ENCODE measurements around the gene CFAP74.

Gene CFAP74, protein sequence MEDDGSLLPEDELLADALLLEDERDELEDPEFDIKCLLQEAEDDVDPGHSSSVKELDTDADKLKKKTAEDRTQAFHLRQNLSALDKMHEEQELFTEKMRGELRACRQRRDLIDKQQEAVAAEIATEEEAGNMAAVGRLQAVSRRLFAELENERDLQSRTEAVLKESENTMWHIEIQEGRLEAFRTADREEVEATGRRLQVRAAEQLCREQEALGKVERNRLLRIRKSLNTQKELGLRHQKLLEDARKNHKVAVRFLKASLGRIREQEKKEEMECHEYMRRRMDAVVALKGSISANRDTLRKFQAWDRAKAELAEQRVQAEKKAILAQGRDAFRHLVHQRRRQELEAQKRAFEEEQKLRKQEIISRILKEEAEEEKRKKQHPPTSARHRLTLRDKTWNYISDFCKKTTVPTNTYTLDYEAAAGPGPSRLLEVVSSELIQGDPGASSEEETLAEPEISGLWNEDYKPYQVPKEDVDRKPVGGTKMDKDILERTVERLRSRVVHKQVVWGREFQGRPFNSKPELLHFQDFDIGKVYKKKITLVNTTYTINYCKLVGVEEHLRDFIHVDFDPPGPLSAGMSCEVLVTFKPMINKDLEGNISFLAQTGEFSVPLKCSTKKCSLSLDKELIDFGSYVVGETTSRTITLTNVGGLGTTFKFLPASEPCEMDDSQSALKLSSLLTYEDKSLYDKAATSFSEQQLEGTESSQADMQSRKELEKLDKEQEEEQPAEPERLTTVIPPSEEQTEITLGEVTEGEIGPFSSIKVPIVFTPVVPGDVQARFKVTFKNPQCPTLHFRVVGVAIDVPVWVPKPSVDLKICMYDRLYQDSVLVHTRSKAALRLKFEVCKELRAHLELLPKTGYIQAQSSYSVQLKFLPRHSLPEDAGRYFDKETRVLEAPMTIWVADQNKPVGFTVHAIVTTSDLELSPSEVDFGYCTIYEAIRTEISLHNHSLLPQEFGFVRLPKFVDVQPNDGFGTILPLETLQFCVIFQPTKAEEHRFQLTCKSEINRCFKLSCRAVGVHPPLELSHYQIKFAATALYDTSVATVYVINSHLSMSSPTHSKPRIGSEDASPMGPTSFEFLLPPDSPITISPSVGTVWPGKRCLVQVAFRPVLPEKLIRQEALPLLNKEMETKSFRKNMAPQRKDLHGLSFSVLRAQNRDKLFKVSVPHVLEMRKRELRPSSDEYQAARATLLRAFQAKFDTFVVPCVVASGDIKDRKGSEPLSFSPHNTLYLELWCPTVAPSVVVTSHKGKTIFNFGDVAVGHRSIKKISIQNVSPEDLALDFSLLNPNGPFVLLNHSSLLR (N-terminal part only)

DNA sequence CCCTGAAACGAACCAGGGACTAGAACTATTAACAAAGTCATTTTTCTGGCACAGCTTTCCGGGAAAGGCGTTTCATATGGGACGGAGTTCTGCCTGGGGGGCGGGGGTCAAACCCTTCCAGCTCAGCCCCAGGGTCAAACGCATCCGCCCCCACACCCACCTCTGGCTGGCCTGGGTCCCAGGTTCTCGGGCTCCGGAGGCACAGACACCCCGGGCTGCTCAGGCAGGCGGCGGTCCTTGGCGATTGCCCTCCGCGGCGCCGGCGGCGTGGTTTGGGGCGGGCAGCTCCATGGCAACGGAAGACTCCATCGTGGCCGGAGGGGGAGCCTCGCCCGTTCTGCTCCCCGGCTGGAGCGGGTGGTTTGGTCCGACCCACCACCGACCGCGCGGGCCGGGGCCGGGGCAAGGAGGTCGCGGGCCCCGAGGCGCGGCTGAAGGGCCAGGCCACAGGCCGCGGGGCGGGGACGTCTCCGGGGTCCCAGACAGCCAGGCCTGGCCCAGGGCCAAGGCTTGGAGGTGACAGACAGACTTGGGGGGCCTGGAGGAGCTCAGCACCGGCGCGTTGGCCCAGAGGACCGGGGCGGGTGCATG, at the start of gene CFAP74:
TSS of gene CFAP74 (minus strand) at position 246 of the 591 bp plus-strand sequence. CDS start 12,830 bp downstream, outside the sequence.
- no peak for DNase-seq

DNA sequence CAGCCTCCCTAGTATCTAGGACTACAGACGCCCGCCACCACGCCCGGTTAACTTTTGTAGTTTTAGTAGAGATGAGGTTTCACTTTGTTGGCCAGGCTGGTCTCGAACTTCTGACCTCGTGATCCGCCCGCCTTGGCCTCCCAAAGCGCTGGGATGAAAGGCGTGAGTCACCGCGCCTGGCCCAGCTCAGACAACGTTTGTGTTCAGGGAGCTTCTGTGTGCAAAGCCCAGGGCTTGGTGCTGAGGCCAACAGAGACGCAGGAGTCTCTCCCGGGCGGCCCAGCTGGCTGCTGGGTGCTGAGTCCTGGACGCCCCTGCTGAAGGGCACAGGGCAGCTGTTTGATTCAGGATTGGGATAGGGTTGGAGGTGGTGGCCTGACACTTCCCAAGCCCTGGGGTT, 49.6 kb upstream of the CFAP74 start:
- DNase-seq, result no peak

DNA sequence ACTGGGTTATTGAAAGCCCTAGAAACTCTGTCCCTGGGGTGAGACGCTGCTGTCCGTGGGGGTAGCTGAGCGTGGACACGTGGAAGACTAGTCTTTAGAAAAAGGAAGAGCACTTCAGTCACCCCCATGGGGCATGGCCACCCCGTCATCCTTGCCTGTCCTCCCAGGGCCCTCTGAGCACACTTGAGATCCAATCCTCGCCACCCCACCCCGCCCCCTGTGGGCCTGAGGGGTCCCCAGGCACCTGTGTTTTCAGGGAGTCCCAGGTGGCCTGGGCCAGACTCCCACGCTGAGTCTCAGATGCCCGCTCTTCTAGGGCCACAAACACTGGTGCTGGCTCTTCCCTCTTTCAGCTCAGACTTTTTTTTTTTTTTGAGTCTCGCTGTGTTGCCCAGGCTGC, 49.2 kb upstream of the CFAP74 start:
- no peak for DNase-seq

DNA sequence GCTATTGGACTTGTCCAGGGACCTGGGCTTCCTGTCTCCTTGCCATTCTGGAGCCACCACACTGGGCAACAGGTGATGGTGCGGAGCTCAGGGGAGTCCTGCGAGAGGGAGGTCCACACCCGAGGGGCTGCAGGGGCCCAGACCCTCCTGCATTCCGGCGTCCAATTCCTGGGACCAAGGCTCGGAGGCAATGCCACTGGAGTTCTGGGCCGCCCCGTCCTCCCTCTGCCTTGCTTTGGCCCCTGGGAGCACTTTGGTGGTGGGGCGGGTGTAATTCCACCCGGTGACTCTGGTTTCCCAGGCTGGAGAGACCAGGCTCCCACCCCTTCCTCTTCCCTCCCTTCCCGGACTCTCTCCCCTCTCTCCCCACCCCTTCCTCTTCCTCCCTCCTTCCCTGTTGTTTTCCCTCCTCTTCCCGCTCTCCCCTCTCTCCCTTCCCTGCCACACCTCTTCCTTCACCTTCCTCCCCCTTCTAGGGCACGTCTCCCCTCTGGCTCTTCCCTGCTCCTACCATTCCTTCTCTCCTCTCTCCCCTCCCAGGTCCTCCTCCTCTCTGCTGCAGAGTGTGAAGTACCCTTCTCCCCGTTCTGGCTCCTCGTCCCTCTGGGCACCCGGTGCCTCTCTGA, 48.6 kb upstream of the CFAP74 start:
- DNase-seq, result no peak

DNA sequence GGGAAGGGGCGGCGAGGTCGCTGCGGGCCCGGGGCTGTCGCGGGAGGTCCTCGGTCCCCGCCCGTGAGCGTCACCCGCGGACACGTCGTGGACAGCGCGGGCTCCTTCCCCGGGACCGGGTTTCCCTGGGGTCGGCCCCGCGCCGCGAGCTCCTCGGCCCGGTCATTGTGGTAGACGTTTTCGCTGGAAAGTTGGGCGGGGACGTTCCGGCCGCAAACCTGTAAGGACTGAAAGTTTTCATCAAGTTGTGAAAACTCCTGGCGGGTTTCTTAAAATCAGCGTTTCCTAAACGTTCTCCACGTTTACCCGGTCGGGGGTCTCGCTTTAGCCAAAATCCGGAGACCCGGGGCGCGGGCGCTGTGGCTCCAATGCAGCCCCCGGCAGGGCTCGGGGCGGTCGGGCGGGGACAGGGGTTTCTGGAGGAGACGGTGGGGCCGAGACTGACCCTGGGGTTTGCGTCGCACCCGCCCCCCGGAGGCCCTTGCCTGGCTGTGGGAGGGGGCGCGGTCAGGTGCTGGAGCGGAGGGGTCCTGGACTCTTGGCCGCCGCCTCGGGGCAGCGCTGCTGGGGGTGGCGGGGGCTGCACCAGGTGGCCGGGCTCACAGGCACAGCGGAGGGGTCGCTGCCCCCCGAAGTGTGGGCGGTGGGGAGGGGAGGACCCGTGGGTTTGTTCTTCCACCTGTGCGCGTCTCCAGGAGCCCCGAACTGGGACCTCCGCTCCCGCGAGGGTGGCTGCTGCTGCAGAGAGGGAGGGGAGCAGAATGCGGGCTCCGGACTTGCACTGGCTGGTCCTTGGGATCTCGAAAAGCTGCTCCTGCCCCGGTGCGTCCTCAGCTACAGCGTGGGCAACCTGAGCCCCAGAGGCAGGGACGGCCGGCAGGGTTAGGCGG, 47.5 kb upstream of the CFAP74 start:
- no peak for DNase-seq

DNA sequence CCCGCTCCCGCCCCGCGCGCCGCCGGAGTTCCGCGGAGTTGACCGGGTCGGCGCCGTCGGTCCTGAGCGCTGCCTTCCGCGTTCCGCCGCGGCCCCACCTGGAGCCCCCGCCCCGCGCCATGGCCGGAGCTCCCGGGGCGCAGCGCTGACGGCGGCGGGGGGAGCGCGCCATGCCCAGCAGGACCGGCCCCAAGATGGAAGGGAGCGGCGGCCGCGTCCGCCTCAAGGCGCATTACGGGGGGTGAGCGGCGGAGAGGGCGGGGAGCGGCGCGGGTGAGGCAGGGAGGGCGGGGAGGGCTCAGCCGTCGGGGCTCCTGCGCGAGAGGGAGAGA, 46.8 kb upstream of the CFAP74 start:
- peak in 1 of 2 experiments; percentile 35 for DNase-seq

DNA sequence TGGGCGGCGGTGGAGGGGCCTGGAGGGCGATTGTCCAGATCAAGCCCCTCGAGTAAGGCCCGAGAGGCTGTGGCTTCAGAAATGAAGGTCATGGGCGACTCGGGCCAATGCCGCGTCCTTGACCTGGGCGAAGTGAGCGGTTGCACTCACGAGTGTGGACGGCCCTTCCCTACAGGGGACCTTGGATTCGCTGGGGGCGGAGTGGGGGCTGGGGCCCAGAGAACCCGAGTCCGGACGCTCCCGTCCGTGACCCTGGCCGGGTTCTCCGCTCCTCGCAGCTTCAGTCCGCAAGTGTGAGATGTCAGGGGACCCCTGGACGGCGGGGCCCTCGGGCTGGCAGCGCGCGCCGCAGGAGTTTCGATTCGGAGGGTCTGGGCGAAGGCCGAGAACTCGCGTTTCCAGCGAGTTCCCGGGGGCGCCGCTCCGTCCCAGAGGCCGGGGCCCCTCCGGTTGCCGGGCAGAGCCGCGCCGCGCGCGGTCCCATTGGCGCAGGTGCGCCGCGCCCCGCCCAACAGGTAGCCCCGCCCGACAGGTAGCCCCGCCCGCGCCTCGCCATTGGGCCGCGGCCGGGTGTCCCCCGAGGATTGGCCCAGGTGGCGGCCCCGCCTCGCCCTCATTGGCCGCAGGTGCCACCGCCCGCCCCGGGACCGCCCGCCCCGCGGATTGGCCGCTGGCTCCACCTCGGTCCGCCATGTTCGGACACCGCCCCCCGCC, 46.3 kb upstream of the CFAP74 start, which contains the start of gene PRKCZ:
TSS of gene PRKCZ (plus strand) at position 694 of the 714 bp plus-strand sequence. CDS start 220 bp downstream, outside the sequence.
- DNase-seq, result peak; percentile 20 to 72

DNA sequence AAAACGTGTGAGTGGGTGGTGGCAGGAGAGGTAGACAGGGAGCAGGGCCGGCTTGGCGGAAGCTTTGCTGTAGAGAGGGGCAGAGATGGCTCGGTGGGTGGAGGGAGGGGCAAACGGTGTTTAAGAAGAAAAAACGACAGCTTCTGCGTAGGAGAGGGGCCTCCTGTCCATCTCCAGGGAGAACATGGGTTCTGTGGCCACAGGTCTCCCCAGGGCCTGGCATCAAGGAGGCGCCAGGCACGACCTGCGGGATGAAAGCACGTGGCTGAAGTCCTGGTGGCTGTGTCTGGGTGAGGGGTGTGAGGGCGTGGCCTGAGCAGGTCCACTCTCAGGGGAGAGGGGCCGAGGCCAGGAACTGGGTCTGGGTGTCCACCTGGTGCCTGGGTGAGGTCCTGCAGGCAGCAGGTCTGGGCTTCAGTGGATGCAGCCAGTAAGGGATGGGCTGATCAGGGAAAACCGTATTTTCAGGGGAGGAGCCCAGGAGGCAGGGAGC, 45.7 kb upstream of the CFAP74 start:
- DNase-seq, result peak; percentile 9 to 38

DNA sequence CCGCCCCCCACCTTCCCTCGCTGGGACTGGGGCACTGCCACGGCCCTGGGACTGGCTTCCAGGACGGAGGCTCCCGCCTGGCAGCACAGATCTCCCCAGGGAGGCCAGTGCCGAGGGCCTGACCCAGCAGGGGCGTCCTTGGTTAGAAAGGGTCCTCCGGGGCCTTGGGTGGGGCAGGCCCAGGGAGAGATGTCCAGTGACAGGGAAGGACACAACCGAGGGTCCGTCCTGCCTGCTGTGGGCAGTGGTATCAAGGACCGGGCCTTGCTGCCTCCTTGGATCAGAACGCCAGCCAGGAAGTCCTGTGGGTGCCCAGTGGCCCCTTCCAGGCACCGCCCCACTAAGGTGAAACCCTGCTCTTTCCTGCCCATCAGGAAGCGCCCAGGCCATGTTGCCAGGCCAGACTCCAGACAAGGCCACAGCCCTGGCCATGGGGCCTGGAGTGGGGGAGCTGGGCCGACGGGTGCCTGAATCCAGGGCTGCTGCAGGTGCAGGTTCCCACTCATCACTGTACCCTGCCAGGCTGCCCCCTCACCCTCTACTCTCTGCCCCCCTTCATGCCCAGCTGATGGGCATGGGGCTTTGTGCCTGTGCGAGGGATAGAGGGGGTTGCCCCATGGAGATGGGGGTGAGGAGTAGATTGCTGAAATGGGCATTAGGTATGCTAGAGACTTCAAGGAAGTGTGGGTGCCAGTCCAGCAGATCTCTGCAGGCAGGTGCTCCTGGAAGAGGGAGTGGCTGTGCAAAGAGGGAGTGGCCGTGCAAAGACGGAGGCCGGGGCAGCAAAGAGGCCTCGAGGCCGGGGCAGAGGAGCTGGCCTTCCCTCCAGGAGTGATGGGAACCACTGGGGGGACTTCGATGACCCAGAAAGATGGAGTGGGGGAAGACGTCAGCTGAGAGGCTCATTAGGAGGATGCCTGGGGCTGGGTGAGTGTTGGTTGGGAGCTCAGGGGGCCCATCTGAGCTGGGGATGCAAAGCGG, 44.5 kb upstream of the CFAP74 start:
- DNase-seq, result no peak

DNA sequence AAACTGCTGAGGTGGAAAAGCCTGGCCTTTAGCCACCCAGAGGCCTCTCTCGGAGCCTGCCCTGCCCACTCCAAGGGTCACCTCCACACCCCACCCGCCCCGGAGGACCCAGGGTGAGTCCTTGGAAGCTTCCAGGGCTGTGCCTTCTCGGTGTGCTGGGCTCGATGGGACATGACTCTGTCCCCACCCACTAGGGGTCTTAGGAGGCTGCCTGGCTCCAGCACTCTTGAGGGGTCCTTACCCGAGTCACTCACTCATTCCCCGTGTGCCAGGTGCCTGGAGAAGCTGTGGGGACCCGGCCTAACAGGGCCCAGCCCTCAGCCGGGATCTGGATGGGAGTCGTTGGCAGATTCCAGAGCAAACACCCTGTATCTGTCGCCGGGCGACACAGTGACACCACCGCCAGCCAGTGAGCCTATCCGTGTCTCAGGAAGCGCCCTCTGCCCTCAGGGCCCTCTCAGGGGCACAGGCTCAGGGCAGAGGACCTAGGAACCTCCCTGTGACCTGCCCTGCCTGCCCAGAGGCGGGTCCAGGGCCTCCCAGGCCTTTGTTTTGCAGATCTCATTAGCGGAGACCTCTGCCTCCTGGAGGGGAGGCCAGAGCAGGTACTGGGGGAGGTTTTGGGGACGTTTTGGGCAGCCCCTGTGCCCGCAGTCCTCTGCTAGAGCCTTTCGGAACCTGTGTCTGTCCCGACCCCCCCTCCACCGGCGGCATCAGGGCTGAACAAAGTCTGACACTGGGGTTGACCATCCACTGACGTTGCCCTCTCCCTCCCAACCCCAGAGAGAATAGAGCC, 43.6 kb upstream of the CFAP74 start:
- DNase-seq, result no peak

DNA sequence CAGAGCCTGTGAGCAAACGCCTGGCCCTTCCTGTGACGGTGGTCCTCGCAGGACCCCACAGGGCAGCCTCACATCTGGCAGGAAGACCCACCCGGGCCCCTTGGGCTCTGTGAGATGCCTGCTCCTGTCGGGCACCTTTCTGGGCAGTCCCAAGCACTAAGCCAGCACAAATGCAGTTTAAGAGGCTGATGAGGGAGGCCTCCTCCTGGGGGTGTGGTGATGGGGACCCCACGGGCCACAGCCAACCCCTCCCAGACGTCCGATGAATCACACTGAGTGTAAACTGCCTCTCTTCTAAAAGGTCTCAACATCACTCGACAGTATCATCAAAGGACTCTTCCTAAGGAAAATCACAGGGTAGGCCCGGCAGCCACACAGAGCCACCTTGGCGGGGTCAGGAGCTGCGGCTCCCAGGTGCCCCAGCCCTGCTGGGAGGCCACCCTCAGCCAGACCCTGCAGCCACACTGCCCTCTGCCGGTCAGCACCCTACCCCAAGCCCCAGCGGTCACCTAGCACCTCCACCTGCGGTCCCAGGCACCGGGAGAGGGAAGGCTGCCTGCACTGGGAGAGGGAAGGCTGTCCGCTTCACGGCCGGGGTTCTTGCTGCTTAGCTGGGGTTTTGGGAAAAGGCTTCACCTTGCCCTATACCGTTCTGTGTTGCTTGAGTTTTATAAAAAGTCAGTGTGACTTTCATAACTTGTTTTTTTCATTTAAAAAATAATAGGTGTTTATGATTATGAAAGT, 42.8 kb upstream of the CFAP74 start:
- DNase-seq, result peak in 1 of 2 experiments; percentile 9

DNA sequence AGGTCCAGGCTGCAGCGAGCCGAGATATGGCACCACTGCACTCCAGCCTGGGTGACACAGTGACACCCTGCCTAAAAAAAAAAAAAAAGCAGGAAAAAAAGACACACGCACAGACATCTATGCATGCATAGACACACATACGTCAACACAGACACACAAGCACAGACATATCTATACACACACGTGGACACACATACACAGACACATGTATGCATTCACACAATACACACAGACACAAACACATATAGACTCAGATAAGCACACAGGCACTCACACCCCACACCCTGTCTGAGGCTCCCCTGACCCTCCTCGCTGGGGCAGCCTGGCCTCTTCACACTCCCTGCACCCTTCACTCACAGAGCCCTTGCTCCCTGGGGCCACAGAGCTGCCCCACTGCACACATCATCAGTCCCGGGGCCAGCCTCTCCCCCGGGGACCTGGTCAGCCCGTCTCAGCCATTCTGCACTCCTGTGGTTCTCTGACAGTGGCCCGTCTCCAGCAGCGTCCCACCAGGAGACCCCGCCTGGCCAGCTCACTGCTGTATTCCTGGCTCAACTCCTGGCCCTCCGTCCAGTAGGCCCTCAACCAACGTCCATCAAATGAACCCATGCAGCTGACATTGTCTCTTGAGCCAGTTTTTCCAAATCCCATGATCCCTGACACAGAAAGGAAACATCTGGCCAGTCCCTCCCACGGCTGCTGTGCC, 42.0 kb upstream of the CFAP74 start:
- no peak for DNase-seq

DNA sequence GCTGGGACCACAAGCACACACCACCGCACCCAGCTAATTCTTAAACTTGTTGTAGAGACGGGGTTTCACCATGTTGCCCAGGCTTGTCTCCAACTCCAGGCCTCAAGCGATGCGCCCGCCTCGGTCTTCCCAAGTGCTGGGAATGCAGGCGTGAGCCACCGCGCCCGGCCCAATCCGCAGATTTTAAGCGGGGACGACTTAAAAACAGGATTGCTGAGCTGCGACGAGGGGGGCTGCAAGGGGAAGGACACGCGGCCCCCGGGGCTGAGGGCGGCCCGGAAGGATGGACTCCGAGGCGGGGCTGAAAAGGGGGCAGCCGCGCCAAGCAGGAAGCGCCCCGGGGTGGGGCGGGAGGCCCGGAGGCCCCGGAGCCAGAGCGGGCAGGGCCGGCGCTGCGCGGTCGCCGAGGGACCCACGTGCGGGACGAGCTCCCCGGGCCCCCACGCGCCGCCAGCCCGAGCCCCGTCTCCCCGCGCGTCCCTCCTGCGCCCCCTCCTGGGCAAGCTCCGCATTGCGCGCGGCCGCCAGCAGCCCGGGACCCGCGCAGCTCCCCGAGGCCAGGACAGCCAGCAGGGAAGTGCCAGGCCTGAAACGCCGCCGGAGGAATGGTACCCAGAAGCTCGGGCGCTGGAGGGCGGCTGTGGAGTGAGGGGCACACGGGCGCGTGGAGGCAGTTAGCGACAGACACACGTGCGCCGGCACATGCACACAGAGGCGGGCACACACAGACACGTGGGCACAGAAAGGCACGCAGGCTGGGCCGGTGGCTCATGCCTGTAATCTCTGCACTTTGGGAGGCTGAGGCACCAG, 41.1 kb upstream of the CFAP74 start:
- peak in 1 of 2 experiments; percentile 5 for DNase-seq

DNA sequence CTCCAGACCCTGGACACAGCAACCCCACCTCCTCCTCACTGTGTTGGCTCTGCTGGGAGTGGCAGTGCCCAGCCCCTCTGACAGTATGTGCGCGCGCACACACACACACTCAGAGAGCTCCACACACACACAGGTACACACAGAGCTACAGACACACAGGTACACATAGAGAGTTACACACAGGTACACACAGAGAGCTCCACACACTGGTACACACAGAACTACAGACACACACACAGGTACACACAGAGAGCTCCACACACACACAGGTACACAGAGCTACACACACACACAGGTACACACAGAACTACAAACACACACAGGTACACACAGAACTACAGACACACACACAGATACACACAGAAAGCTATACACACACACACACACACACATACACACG, 40.3 kb upstream of the CFAP74 start:
- DNase-seq, result no peak

Data from SW 1271 (cell line).